ENCODE measurements around the gene UBQLN3.

- TF ChIP-seq CTCF (IDR thresholded peaks at IDR 0.05) (no peak), POLR2A (IDR thresholded peaks at IDR 0.05) (no peak)
Observed at GRCh38 chr11:5500393-5500801, 9.4 kb downstream of the UBQLN3 start.
